Measurements from ENCODE around the gene DPCD.

Gene DPCD

GRCh38 chr10:101646364-101646763, 58.2 kb downstream of the DPCD start:
- TF ChIP-seq CTCF (IDR thresholded peaks at IDR 0.05; ENCODE audit: low read length) (no peak), EZH2 (IDR thresholded peaks at IDR 0.05; ENCODE audit: borderline replicate concordance, low read length) (no peak)
- Histone ChIP-seq H3K36me3 (ENCODE audit: insufficient read depth, low read length) (no peaks in the 10 kb centered on the region), H3K4me2 (ENCODE audit: low read length) (no peak overlapping the region), H3K79me2 (ENCODE audit: insufficient read depth, low read length) (no peaks in the 10 kb centered on the region), H3K27ac (ENCODE audit: low read depth, low read length, poor library complexity, severe bottlenecking) (no peak overlapping the region), H3K4me1 (ENCODE audit: insufficient read depth, low read length, severe bottlenecking) (no peaks in the 10 kb centered on the region), H3K27me3 (ENCODE audit: insufficient read depth, low read length) (no peaks in the 10 kb centered on the region), H3F3A (ENCODE audit: insufficient read depth, low read length) (no peaks in the 10 kb centered on the region), H3K4me3 (ENCODE audit: low read depth, low read length, poor library complexity, severe bottlenecking) (no peak overlapping the region), H2AFZ (ENCODE audit: low read length) (no peak overlapping the region), H3K9me3 (ENCODE audit: low read length) (no peaks in the 10 kb centered on the region), H4K20me1 (ENCODE audit: insufficient read depth, low read length) (no peaks in the 10 kb centered on the region), H3K9me2 (ENCODE audit: low read depth, low read length) (no peaks in the 10 kb centered on the region), H3K9ac (ENCODE audit: low read length) (no peak overlapping the region)

- Histone ChIP-seq H3K9me2 (ENCODE audit: low read depth, low read length) (no peaks in the 10 kb centered on the region), H2AFZ (ENCODE audit: low read length) (no peak overlapping the region), H3K4me3 (ENCODE audit: low read depth, low read length, poor library complexity, severe bottlenecking) (no peak overlapping the region), H3K27me3 (ENCODE audit: insufficient read depth, low read length) (no peaks in the 10 kb centered on the region), H3K4me2 (ENCODE audit: low read length) (no peak overlapping the region), H4K20me1 (ENCODE audit: insufficient read depth, low read length) (no peaks in the 10 kb centered on the region), H3K36me3 (ENCODE audit: insufficient read depth, low read length) (no peaks in the 10 kb centered on the region), H3K4me1 (ENCODE audit: insufficient read depth, low read length, severe bottlenecking) (no peaks in the 10 kb centered on the region), H3K27ac (ENCODE audit: low read depth, low read length, poor library complexity, severe bottlenecking) (no peak overlapping the region), H3K9ac (ENCODE audit: low read length) (no peak overlapping the region), H3K9me3 (ENCODE audit: low read length) (no peaks in the 10 kb centered on the region), H3F3A (ENCODE audit: insufficient read depth, low read length) (no peaks in the 10 kb centered on the region), H3K79me2 (ENCODE audit: insufficient read depth, low read length) (no peaks in the 10 kb centered on the region)
- no peak for TF ChIP-seq EZH2 (IDR thresholded peaks at IDR 0.05; ENCODE audit: borderline replicate concordance, low read length)
- no peak for TF ChIP-seq CTCF (IDR thresholded peaks at IDR 0.05; ENCODE audit: low read length)
Observed at GRCh38 chr10:101647255-101647654, 59.1 kb downstream of the DPCD start.

GRCh38 chr10:101649525-101650085, 61.5 kb downstream of the DPCD start:
- Histone ChIP-seq H3K27ac (ENCODE audit: low read depth, low read length, poor library complexity, severe bottlenecking) (no peak overlapping the region), H3K4me2 (ENCODE audit: low read length) (no peak overlapping the region), H3K79me2 (ENCODE audit: insufficient read depth, low read length) (no peaks in the 10 kb centered on the region), H2AFZ (ENCODE audit: low read length) (no peak overlapping the region), H3K4me3 (ENCODE audit: low read depth, low read length, poor library complexity, severe bottlenecking) (no peak overlapping the region), H3K9me3 (ENCODE audit: low read length) (no peaks in the 10 kb centered on the region), H3K36me3 (ENCODE audit: insufficient read depth, low read length) (no peaks in the 10 kb centered on the region), H4K20me1 (ENCODE audit: insufficient read depth, low read length) (no peaks in the 10 kb centered on the region), H3K4me1 (ENCODE audit: insufficient read depth, low read length, severe bottlenecking) (no peaks in the 10 kb centered on the region), H3F3A (ENCODE audit: insufficient read depth, low read length) (no peaks in the 10 kb centered on the region), H3K9me2 (ENCODE audit: low read depth, low read length) (no peaks in the 10 kb centered on the region), H3K9ac (ENCODE audit: low read length) (no peak overlapping the region), H3K27me3 (ENCODE audit: insufficient read depth, low read length) (no peaks in the 10 kb centered on the region)
- TF ChIP-seq CTCF (IDR thresholded peaks at IDR 0.05; ENCODE audit: low read length) (no peak), EZH2 (IDR thresholded peaks at IDR 0.05; ENCODE audit: borderline replicate concordance, low read length) (no peak)

Data from OCI-LY1 (cell line).